IPS DF 19.7 (cell line): ENCODE results near the gene RNF144B.
"Not testable (repeated sequence)": the region's sequence is repeated elsewhere in the genome, so short reads cannot be mapped to it uniquely, and the experiment has no call there.

Source experiments
- DNase-seq: peaks from one replicate; pipeline ENCODE4 v3.0.0-alpha.2; 2013; ENCODE audit warnings: low read depth, low spot score

Gene RNF144B

GRCh38 chr6:18441251-18441979 is 54.3 kb downstream of the RNF144B start:
- no peak for DNase-seq

DNA sequence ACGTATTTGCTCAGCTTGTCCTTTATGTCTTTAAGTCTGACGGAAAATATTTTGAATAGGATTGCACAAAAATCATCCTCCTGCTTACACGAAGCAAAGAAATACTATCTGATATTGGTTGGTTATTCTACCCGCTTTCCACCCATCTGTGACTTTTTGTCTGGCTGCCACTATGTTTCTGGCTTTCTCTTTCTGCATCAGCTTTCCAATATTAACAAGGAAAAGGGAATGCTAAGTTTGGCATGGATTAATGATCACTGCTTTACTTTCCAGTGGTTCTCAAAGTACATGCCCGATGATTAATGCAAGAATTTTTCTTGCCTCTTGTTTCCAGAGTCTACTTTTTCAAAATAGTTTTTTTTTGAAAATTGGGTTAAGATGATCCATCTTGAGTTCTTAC is 57.0 kb downstream of the RNF144B start:
- no peak for DNase-seq

- no peak for DNase-seq
Observed at GRCh38 chr6:18445228-18445627, 58.1 kb downstream of the RNF144B start.

GRCh38 chr6:18446771-18447170 is 59.6 kb downstream of the RNF144B start:
- no peak for DNase-seq

DNA sequence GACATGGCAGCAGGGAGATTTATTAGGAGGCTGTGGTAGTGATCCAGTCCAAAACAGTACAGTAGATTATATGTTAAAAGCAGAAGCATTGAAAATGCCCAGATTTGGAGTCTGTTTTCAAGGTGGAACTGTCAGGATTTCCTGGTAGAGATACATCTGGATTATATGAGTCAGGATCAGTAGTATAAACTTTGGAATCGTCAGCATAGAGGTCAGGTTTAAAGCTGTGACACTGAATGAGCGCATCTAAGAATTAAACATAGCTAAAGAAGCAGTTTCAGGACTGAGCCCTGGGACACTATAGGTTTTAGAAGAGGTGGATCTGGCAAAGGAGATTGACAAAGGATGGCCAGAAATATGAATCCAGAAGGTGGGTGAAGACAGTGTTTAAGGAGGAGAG is 60.4 kb downstream of the RNF144B start:
- no peak for DNase-seq

GRCh38 chr6:18451756-18452155 is 64.6 kb downstream of the RNF144B start:
- DNase-seq = no peak

DNA sequence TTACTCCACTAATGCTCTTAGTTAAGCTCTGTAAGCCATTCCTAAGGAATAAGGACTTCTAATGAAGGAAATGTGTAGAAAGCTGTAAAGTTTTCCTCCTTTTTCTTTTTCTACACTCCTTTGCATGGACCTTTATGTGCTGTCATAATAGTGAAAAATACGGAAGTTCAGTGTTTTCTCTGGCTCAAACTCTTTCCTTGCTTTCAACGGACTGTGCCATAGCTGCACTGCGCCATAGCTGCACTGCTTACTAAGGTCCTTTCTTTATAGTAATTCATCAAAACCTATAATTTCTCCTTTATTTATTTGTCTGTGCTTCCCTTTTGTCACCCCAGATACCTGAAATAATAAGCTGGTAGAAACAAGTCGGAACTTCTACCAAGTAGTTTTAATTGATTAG is 67.3 kb downstream of the RNF144B start:
- no peak for DNase-seq

- DNase-seq = no peak
Observed at GRCh38 chr6:18457065-18457737, 70.1 kb downstream of the RNF144B start.

- DNase-seq = not testable (repeated sequence)
Observed at GRCh38 chr6:18458086-18458485, 70.9 kb downstream of the RNF144B start.

DNA sequence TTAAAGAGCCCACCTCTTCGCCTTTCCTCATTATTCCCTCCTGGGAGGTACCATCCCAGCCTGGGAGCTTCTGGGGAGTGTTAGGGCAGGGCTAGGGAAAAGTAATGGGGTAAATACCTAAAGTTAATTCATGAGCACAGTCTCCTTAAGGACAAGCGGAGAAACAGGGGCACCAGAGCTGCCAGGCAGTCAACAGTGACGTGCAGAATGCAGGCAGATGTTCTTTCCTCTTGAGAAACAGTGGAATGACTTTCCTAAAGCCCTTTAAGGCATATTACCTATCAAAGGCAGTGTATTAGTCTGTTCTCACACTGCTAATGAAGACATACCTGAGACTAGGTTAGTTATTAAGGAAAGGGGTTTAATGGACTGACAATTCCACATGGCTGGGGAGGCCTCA is 76.3 kb downstream of the RNF144B start:
- DNase-seq = no peak

GRCh38 chr6:18464176-18464575 is 77.0 kb downstream of the RNF144B start:
- DNase-seq = no peak

GRCh38 chr6:18465410-18466154 is 78.4 kb downstream of the RNF144B start:
- DNase-seq = no peak

- DNase-seq = no peak
Observed at GRCh38 chr6:18467741-18468502, 80.8 kb downstream of the RNF144B start.

DNA sequence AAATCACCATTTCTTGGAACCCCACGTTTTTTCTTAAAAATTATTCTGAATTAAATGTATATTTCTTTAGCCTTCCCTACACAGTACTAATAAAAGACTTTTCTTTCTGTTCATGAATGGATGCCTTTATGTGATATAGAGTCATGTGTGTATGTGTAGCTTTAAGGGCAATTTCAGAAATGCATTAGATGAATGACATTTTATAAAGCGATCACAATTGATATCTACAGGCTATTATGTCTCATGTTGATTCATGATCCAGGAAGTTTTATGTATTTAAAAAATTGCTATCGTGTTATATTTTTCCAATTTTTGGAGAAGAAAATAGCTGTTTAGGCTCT is 81.3 kb downstream of the RNF144B start:
- DNase-seq = no peak

DNA sequence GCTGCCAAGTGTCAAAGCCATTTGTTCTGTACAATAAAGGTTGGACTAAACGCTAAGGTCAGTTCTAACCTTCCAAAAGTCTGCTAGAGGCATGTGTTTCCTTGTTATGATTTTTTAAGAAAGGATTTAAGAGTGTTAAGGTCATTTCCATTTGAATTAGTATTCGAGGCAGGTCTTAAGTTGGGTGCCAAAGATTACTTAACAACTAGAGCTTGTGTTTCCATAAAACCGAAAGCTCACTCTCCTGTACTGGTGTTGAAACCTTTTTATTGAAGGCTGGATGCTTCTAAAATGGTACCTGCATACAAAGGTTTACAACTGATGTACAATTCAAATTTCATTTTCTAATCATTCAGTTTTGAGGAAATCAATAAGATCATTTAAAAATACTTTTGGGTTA is 82.4 kb downstream of the RNF144B start:
- DNase-seq = no peak

- DNase-seq = no peak
Observed at GRCh38 chr6:18471232-18471964, 84.2 kb downstream of the RNF144B start.

DNA sequence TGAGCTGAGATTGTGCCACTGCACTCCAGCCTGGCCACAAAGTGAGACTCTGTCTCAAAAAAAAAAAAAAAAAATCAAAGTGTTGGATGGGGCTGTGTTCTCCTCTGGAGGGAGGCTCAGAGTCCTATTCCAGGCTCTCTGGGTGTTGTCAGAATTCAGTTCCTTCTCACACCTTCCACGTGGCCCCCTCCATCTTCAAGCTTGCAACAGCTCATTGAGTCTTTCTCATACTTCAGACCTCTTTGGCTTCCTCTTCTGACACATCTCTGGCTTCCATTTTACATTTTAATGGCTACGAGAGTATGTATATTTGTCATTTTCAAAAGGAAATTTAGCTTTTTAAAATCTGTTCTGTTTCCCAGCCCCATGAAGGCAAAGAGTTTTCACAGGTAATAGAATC is 85.8 kb downstream of the RNF144B start:
- DNase-seq = no peak

DNA sequence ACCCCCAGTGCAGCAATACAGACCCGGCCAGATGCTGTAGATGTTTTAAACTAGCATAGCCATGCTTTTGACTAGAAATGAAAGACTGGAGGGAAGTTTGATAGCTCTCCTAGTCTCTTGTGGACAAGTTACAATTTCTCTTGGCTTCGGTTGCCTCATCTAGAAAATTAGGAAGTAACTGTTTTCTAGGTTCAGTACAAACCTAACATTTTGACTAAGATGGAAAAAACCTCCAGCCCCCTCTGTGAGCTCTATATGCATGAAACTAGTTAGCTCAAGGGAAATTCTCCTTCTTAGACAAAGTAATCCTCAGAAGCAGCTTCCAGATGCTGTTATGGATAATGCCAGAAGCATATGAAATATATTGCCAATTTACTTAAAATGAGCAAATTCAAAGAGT is 86.6 kb downstream of the RNF144B start:
- DNase-seq = no peak

GRCh38 chr6:18477301-18477941 is 90.3 kb downstream of the RNF144B start:
- DNase-seq = no peak

DNA sequence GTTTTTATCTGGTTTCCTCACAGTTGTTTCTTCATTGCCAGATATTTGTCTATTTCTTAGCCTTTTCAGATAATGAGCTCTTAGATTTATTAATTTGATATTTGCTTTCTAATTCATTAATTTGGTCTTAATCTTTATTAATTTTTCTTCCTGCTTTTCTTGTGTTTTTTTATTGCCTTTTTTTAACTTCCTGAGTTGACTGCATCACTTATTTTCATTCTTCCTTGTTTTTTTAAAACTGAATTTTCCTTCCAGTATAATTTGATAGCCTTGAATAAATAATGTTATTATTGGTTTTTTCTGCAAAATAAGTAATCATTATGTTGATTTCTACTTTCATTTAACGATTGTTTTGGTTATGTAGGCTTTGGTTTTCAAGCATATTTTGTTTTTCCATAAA is 91.5 kb downstream of the RNF144B start:
- no peak for DNase-seq

GRCh38 chr6:18481870-18482269 is 94.7 kb downstream of the RNF144B start:
- no peak for DNase-seq
